Measurements from ENCODE around the gene KIF12. TPM values are rescaled to one million over a fixed set of nuclear protein-coding genes. Genes with fewer than 3 reads are reported as not detected.

The KIF12 gene
- total RNA-seq, 1 donor from 2014 or later, result 0.64 TPM

GRCh38 chr9:114080195-114080772 lies 18.8 kb downstream of the KIF12 start:
- no peak overlapping the region for H3K27ac Mint-ChIP-seq (ENCODE audit: unreplicated experiment)
- H3K36me3 Mint-ChIP-seq (ENCODE audit: unreplicated experiment), result no peaks in the 10 kb centered on the region
- no peaks in the 10 kb centered on the region for H3K9me3 Mint-ChIP-seq (ENCODE audit: unreplicated experiment)
- DNase-seq (ENCODE audit: extremely low spot score, unreplicated experiment), result no peak
- H3K4me3 Mint-ChIP-seq (ENCODE audit: unreplicated experiment), result no peak overlapping the region
- H3K27me3 Mint-ChIP-seq (ENCODE audit: unreplicated experiment), result peaks cover 29% of the 10 kb centered on the region
- TF ChIP-seq, protein P1, sequence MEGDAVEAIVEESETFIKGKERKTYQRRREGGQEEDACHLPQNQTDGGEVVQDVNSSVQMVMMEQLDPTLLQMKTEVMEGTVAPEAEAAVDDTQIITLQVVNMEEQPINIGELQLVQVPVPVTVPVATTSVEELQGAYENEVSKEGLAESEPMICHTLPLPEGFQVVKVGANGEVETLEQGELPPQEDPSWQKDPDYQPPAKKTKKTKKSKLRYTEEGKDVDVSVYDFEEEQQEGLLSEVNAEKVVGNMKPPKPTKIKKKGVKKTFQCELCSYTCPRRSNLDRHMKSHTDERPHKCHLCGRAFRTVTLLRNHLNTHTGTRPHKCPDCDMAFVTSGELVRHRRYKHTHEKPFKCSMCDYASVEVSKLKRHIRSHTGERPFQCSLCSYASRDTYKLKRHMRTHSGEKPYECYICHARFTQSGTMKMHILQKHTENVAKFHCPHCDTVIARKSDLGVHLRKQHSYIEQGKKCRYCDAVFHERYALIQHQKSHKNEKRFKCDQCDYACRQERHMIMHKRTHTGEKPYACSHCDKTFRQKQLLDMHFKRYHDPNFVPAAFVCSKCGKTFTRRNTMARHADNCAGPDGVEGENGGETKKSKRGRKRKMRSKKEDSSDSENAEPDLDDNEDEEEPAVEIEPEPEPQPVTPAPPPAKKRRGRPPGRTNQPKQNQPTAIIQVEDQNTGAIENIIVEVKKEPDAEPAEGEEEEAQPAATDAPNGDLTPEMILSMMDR (IDR thresholded peaks at IDR 0.05), result no peak
- peaks cover 3% of the 10 kb centered on the region for H3K4me1 Mint-ChIP-seq (ENCODE audit: unreplicated experiment)

- no peak overlapping the region for H3K27ac Mint-ChIP-seq (ENCODE audit: unreplicated experiment)
- H3K4me1 Mint-ChIP-seq (ENCODE audit: unreplicated experiment), result peaks cover 3% of the 10 kb centered on the region
- no peaks in the 10 kb centered on the region for H3K9me3 Mint-ChIP-seq (ENCODE audit: unreplicated experiment)
- peaks cover 41% of the 10 kb centered on the region for H3K27me3 Mint-ChIP-seq (ENCODE audit: unreplicated experiment)
- TF ChIP-seq, protein P1 (IDR thresholded peaks at IDR 0.05), result no peak
- H3K36me3 Mint-ChIP-seq (ENCODE audit: unreplicated experiment), result no peaks in the 10 kb centered on the region
- no peak for DNase-seq (ENCODE audit: extremely low spot score, unreplicated experiment)
- H3K4me3 Mint-ChIP-seq (ENCODE audit: unreplicated experiment), result no peak overlapping the region
These were observed 20.3 kb downstream of the KIF12 start for GRCh38 chr9:114078781-114079156.

DNA sequence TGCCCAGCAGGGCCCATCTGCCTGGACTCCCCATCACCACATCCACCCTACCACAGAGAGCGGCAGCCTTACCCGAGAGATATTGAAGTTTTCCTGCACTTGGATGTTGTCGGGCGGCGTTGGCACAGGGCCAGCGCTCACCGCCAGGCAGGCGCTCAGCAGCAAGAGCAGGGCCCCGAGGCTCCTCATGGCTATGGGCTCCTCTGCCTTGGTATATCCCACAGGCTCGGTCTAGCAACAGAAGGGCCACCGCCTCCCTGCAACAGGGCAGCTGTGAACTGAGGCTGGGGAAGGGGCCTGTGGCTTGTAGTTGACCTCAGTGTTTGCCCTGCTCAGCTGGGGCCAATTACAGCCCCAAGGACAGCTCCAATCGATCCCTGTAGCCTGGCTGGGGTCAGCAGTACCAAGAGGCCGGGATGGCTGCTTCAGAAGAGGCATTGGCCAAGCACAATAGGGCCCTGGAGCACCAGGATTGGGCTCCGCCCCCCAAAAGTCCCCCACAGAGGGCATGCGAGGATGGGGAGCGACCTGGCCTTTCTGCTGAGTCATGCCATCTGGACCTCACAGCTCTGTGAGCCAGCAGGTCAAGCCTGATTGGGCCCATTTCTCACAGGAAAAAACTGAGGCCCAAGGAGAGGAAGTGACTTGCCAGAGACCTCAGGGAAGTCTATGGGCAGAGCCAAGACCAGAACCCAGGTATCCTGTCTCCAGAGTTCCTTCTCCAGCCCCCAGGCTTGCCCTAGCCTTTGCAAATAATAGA lies 20.9 kb downstream of the KIF12 start, which contains the start of gene AMBP:
Gene AMBP (minus strand): TSS at position 280 of the 760 bp plus-strand sequence. CDS start 91 bp downstream, at position 189.
- Mint-ChIP-seq H3K4me1 (ENCODE audit: unreplicated experiment) (peaks cover 3% of the 10 kb centered on the region), H3K36me3 (ENCODE audit: unreplicated experiment) (no peaks in the 10 kb centered on the region), H3K9me3 (ENCODE audit: unreplicated experiment) (no peaks in the 10 kb centered on the region), H3K27ac (ENCODE audit: unreplicated experiment) (no peak within 1 kb of the TSS), H3K4me3 (ENCODE audit: unreplicated experiment) (no peak within 1 kb of the TSS), H3K27me3 (ENCODE audit: unreplicated experiment) (peaks cover 41% of the 10 kb centered on the region)
- no peak for DNase-seq (ENCODE audit: extremely low spot score, unreplicated experiment)
- TF ChIP-seq, protein P1 (IDR thresholded peaks at IDR 0.05), result no peak

DNA sequence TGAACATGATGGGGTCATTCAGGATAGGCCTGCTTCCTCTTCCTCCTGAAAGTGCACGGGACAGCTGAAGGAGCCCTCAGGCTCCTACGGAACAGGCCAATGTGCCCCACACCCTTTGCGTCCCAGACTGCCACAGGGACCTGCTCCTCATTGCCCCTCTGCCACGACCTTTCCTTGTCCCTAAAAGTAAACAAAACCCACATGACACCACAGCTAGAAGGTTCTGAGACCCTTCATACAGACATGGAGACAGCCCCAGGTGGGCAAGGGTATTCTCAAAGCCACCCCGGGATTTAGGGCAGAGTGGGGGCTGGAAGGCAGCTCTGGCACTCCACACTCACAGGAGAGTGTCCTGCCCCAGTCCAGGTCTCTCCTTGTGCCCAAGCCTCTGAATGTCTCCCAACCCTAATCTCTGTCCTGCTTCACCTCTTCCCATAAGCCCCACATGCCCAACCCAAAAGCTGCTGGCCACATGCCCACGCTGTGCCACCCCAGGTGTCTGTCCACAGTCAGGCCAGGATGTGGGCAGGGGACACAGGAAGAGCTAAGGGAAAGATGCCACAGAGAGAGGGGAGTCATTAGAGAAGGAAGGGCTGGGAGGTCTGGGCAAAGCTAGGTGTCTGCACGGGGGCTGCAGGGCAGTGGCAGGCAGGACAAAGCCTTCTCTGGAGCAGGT lies 21.8 kb downstream of the KIF12 start:
- H3K27me3 Mint-ChIP-seq (ENCODE audit: unreplicated experiment), result peaks cover 41% of the 10 kb centered on the region
- no peaks in the 10 kb centered on the region for H3K4me1 Mint-ChIP-seq (ENCODE audit: unreplicated experiment)
- no peak overlapping the region for H3K27ac Mint-ChIP-seq (ENCODE audit: unreplicated experiment)
- no peaks in the 10 kb centered on the region for H3K36me3 Mint-ChIP-seq (ENCODE audit: unreplicated experiment)
- no peak overlapping the region for H3K4me3 Mint-ChIP-seq (ENCODE audit: unreplicated experiment)
- TF ChIP-seq, protein P1 (IDR thresholded peaks at IDR 0.05), result no peak
- H3K9me3 Mint-ChIP-seq (ENCODE audit: unreplicated experiment), result no peaks in the 10 kb centered on the region
- no peak for DNase-seq (ENCODE audit: extremely low spot score, unreplicated experiment)

Measured in osteocyte (in vitro differentiated cells).